ENCODE measurements around the gene RANBP17.
A peak's percentile ranks its signal among the peaks of the same experiment; 100 is the strongest.

RANBP17 gene

GRCh38 chr5:171342362-171343111 lies 480.7 kb downstream of the RANBP17 start:
- no peak overlapping the region for H3K4me3 ChIP-seq (ENCODE audit: low read depth, low read length)
- TF ChIP-seq CTCF (IDR thresholded peaks at IDR 0.05; ENCODE audit: borderline replicate concordance, insufficient read depth, low read depth, low read length): peak; percentile 51; the same call in 1 of the 2 replicates

- TF ChIP-seq CTCF (IDR thresholded peaks at IDR 0.05; ENCODE audit: borderline replicate concordance, insufficient read depth, low read depth, low read length): no peak
- no peak overlapping the region for H3K4me3 ChIP-seq (ENCODE audit: low read depth, low read length)
Measured at GRCh38 chr5:171344936-171345608, 483.3 kb downstream of the RANBP17 start.

Measured in GM12875 (cell line).